ENCODE data around the gene GSTO1. TPM values are rescaled to one million over a fixed set of nuclear protein-coding genes. Genes with fewer than 3 reads are reported as not detected.

GSTO1 gene
- polyA plus RNA-seq, 4 donors = 93.7 to 108 (median 99.5) TPM

- DNase-seq (ENCODE audit: low read depth in 4 of 4, low spot score in 3 of 4) = no peak
Observed at GRCh38 chr10:104301907-104302690, 47.4 kb downstream of the GSTO1 start.

GRCh38 chr10:104303594-104304355, 49.1 kb downstream of the GSTO1 start:
- no peak for DNase-seq (ENCODE audit: low read depth in 4 of 4, low spot score in 3 of 4)

DNA sequence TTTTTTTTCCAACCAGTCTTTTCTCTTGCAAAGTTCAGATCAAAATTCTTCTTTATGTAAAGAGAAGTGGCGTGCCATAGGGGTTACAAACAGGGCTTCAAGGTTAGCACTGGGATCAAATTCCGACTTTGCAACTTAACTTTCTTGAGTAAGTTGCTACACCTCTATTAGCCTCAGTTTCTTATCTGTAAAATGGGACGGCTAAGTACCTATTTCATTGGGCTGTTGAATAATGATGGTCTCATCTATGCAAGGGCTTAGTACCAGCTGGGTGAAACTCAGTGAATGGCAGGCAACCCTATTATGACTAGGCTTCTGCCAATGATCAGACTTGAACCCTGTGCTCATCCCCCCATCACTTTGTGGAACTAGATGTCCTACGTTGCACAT, 49.7 kb downstream of the GSTO1 start:
- DNase-seq (ENCODE audit: low read depth in 4 of 4, low spot score in 3 of 4) = no peak

DNA sequence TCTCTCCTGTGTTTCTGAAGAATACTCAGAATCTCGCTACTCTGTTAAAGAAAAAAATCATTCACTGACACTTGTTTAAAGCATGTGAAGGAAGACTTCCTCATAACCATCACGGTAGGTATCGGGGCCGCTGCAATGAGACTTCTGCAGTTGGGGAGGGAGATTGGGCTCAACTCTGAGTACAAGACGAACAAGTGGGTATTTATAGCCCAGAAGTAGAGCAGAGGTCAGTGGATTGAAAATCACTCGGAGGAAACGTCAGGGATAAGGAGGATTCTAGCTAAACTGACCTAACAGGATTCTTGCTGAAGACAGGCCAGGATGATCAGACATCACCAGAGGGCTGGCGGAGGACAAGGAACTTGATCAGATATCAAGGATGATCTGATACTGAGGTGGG, 50.2 kb downstream of the GSTO1 start:
- DNase-seq (ENCODE audit: low read depth in 4 of 4, low spot score in 3 of 4) = no peak

DNA sequence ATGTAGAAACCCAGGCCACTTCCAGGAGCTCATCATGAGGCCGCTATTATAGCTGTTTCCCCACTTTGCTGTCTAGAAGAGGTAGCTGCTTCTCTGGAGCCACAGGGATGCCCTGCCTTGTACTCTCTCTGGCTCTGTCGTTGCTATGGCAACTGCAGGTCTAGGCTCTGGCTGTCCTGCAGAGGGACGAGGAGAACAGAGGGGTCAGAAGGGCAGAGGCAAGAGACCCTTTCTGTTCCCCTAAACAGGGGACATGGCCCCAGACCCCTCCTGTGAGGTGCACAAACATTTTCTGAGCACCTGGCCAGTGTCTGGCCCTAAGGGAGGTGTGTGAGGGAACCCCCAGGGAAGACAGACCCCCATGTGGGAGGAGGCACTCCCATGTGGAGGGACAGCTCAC, 52.2 kb downstream of the GSTO1 start:
- DNase-seq (ENCODE audit: low read depth in 4 of 4, low spot score in 3 of 4) = no peak

DNA sequence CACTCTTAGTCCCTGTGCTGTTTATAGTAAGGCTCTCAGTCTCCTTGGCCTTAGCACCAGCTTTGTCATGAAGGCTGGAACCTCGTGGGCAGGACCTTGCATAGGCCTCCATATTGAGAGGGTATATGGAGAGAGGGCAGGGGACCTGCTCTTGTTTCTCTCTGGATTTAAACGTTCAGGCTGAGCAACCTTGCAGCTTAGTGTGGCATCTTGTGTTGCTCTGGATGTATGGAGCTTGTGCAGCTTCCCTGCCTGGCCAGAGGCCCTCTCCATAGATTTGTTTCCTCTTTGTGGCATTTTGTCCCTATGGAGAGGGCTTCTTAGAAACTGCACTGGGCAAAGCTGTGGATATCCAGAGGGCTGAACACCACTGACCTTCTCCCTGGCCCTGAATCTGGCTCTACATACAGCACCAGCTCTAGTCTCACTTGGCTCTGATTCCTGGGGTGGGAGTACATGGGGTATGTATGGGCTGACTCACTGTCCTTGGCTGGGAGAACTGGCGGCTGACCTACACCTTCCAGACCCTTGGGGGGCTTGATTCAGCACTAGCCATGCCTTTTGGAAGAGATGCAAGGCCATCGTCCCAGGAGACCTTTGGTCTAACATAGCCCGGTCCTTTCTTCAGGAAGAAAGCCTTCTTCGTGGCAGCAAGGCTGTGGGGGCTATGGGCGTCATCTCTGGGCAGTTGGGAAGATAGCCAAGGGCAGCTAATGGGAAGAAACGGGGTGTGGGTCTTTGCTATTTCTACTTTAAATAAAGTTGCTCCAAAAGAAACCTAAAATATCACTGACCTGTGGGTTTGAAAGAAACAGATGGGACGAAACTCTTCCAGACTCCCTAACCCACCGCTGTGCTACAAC, 53.1 kb downstream of the GSTO1 start:
- DNase-seq (ENCODE audit: low read depth in 4 of 4, low spot score in 3 of 4) = no peak

- no peak for DNase-seq (ENCODE audit: low read depth in 4 of 4, low spot score in 3 of 4)
Observed at GRCh38 chr10:104308439-104308903, 53.8 kb downstream of the GSTO1 start.

GRCh38 chr10:104309980-104310978, 55.6 kb downstream of the GSTO1 start:
- no peak for DNase-seq (ENCODE audit: low read depth in 4 of 4, low spot score in 3 of 4)

DNA sequence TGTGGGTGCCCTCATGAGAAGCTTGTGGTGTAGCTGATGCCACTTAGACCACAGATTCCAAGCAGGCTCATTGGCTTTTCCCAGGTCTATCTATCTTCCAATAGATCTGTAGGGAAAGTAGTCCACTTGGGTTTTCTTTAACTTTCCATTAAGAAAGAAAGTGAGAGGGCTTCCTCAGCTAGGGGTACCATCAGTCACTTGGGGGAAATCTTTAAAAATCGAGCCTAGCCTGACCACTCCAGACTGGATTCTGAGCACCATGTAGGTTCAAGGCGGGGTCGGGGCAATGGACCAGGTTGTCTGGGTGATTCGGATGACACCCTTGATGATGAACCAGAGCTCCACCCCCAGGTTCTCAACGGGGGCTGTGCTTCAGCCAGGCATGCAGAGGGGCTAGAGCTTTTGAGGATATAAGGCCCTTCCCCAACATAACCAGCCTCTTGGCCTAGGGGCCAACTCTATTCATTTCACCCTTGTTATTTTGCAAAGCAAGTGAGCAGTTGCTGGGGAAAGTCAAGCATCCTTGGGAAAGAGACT, 56.6 kb downstream of the GSTO1 start:
- no peak for DNase-seq (ENCODE audit: low read depth in 4 of 4, low spot score in 3 of 4)

DNA sequence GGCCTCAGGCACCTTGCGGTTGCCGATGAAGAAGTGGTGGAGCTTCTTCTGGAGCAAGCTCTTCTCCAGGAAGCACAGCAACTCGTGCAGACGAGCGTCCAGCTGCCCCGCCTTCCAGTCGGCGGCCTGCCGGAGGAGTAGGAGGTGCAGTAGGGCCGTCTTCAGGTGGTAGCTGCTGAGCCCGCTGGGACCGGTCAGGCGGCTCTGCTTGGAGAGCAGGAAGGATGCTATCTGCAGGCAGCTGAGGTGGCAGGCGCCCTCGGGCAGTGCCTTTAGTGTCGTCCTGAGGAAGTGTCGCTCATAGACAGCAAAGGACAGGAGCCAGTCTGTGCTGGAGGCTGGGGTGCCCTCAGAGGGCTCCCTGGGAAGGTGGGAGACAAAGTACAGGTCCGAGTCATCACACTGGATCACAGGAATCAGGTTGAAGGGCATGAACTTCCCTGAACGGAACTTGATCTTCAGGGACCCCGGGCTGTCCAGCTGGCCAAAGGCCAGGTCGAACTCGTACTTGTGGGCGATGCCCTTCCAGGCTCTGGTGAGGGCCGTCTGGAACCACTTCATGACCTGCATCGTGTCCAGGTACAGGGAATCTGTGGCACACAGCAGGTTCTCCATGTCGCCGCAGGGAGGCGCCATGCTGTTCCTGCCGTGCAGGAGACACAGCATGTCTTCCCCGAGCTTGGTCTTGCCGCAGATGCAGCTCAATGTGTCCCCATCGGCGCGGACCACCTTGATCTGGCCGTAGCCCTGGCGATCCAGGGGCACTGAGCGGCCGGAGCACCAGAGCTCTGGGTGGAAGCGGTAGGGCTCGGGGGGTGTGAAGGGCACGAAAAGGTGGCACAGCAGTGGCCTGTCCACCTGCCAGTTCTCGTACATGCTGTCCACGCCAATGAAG, 60.1 kb downstream of the GSTO1 start:
- DNase-seq (ENCODE audit: low read depth in 4 of 4, low spot score in 3 of 4) = no peak

GRCh38 chr10:104315486-104315921, 60.8 kb downstream of the GSTO1 start:
- no peak for DNase-seq (ENCODE audit: low read depth in 4 of 4, low spot score in 3 of 4)

- no peak for DNase-seq (ENCODE audit: low read depth in 4 of 4, low spot score in 3 of 4)
Observed at GRCh38 chr10:104316321-104317099, 61.8 kb downstream of the GSTO1 start.

Other genes starting within 250 kb of the GSTO1 start
- under 1 TPM; 0.30 to 0.93 (median 0.57) TPM for gene COL17A1, start 169.0 kb upstream of the GSTO1 start, polyA plus RNA-seq (ENCODE audit: insufficient read length in 4 of 4)
- 10 to 100 TPM; 10.8 to 13.3 (median 11.9) TPM for gene SFR1, start 132.7 kb upstream of the GSTO1 start, polyA plus RNA-seq (ENCODE audit: insufficient read length in 4 of 4)
- gene CFAP43, start 22.5 kb upstream of the GSTO1 start, polyA plus RNA-seq (ENCODE audit: insufficient read length in 4 of 4) = 10 to 100 TPM; 13.8 to 20.5 (median 14.3) TPM
- gene GSTO2, start 14.3 kb downstream of the GSTO1 start, polyA plus RNA-seq (ENCODE audit: insufficient read length in 4 of 4) = 10 to 100 TPM; 27.9 to 34.1 (median 31.4) TPM
- 10 to 100 TPM; 10.0 to 13.7 (median 11.3) TPM for gene ITPRIP, start 83.6 kb downstream of the GSTO1 start, polyA plus RNA-seq (ENCODE audit: insufficient read length in 4 of 4)
- under 1 TPM; 0.35 to 0.49 (median 0.43) TPM for gene CFAP58, start 98.9 kb downstream of the GSTO1 start, polyA plus RNA-seq (ENCODE audit: insufficient read length in 4 of 4)